OCI-LY7 (cell line): ENCODE measurements around the gene SOX9. TPM values are rescaled to one million over a fixed set of nuclear protein-coding genes. Genes with fewer than 3 reads are reported as not detected.

Experiments used
- BruUV-seq: library from RNA; stranded (reverse); fragments of 400-500 nt; replicated peaks from 2 replicates; lab custom pipeline; 2021; lab: Mats Ljungman, UMichigan
- CTCF ChIA-PET: fragments of 300-600 bp; sonication (Branson Sonifier 250); formaldehyde crosslinking; loops from one replicate; lab custom pipeline; 2022; ENCODE audit warnings: antibody characterized with exemption; ENCODE audit not compliant: unreplicated experiment; lab: Charles Lee
- POLR2A ChIA-PET: fragments of 300-600 bp; sonication (Branson Sonifier 250); formaldehyde crosslinking; loops from one replicate; lab custom pipeline; 2022; ENCODE audit warnings: antibody characterized with exemption; lab: Charles Lee
- DNase-seq: peaks from one replicate; pipeline ENCODE4 v3.0.0-alpha.2; 2015; ENCODE audit warnings: low spot score
- H2AFZ ChIP-seq: fragments of 200-600 bp; sonication (generic), shearing (Covaris generic); 2 replicates; pipeline ENCODE4 v1.6.1; 2014; ENCODE audit warnings: mild to moderate bottlenecking, antibody characterized with exemption, low read length, moderate library complexity
- H3K27ac ChIP-seq: fragments of 200-600 bp; sonication (generic); 2 replicates; pipeline ENCODE4 v1.5.1; 2014; ENCODE audit warnings: mixed run types, low read depth, mild to moderate bottlenecking, moderate library complexity, low read length, inconsistent platforms; ENCODE audit not compliant: poor library complexity, severe bottlenecking
- H3K36me3 ChIP-seq: fragments of 200-600 bp; sonication (generic); 2 replicates; pipeline ENCODE4 v1.6.1; 2014; ENCODE audit warnings: mild to moderate bottlenecking, antibody characterized with exemption, low read length, moderate library complexity, mixed read lengths; ENCODE audit not compliant: insufficient read depth
- H3K4me1 ChIP-seq: fragments of 200-600 bp; sonication (generic); 2 replicates; pipeline ENCODE4 v1.5.1; 2014; ENCODE audit warnings: mild to moderate bottlenecking, low read length; ENCODE audit not compliant: insufficient read depth, poor library complexity, severe bottlenecking
- H3K4me2 ChIP-seq: fragments of 200-600 bp; sonication (generic); 2 replicates; pipeline ENCODE4 v1.6.1; 2014; ENCODE audit warnings: mild to moderate bottlenecking, low read length
- H3K4me3 ChIP-seq: fragments of 200-600 bp; sonication (generic); 2 replicates; pipeline ENCODE4 v1.5.1; 2014; ENCODE audit warnings: mild to moderate bottlenecking, low read depth, low read length; ENCODE audit not compliant: poor library complexity, severe bottlenecking
- H3K79me2 ChIP-seq: fragments of 200-600 bp; sonication (generic); 2 replicates; pipeline ENCODE4 v1.6.1; 2016; ENCODE audit warnings: low read depth, mild to moderate bottlenecking, low read length, moderate library complexity, mixed read lengths; ENCODE audit not compliant: insufficient read depth
- H3K9me2 ChIP-seq: fragments of 200-600 bp; sonication (generic); 2 replicates; pipeline ENCODE4 v1.6.1; 2016; ENCODE audit warnings: mild to moderate bottlenecking, low read length, mixed read lengths; ENCODE audit not compliant: insufficient read depth
- H3K9me3 ChIP-seq: fragments of 200-600 bp; sonication (generic); 2 replicates; pipeline ENCODE4 v1.6.1; 2014; ENCODE audit warnings: mild to moderate bottlenecking, mixed run types, low read length, mixed read lengths
- H4K20me1 ChIP-seq: fragments of 200-600 bp; sonication (generic); 2 replicates; pipeline ENCODE4 v1.6.1; 2014; ENCODE audit warnings: mild to moderate bottlenecking, antibody characterized with exemption, low read length, moderate library complexity, mixed read lengths; ENCODE audit not compliant: insufficient read depth
- CTCF ChIP-seq: fragments of 200-600 bp; sonication (generic); conservative IDR thresholded peaks from 2 replicates; pipeline ENCODE4 v1.5.1; 2014; ENCODE audit warnings: mild to moderate bottlenecking, antibody characterized with exemption, low read length, moderate library complexity, mixed read lengths
- EZH2phosphoT487 ChIP-seq: fragments of 200-600 bp; sonication (generic); IDR thresholded peaks from 2 replicates; pipeline ENCODE4 v1.6.1; 2018; ENCODE audit warnings: low read depth, borderline replicate concordance, mild to moderate bottlenecking, mixed run types, antibody characterized with exemption, low read length, moderate library complexity, mixed read lengths
- intact Hi-C: fragments of 100-400 bp; cut with micrococcal nuclease; formaldehyde crosslinking; loops from one replicate; pipeline ENCODE4 v1.10.0; 2022; ENCODE audit not compliant: unreplicated experiment
- total RNA-seq, 2 experiments: library from RNA; depleted of rRNA in 1 of 2; stranded (reverse); fragments of >200 nt in 1 of 2; shearing (Covaris generic) in 1 of 2; gene quantifications; 2 replicates each; pipeline ENCODE4 v1.2.3, GENCODE V29; 2014 to 2022

Gene SOX9
- total RNA-seq, 2 experiments from 2014 or later, result not detected

- H3K4me1 ChIP-seq, result no peaks in the 10 kb centered on the region
- H3K79me2 ChIP-seq, result no peaks in the 10 kb centered on the region
- intact Hi-C loops, result no loop called here
- no TSS peak for BruUV-seq
- H3K36me3 ChIP-seq, result no peaks in the 10 kb centered on the region
- no peak overlapping the region for H3K4me3 ChIP-seq
- TF ChIP-seq EZH2phosphoT487 (no peak), CTCF (no peak)
- no peaks in the 10 kb centered on the region for H3K9me2 ChIP-seq
- no peak overlapping the region for H3K27ac ChIP-seq
- CTCF ChIA-PET, result no interaction called here
- no peak overlapping the region for H2AFZ ChIP-seq
- H4K20me1 ChIP-seq, result no peaks in the 10 kb centered on the region
- no peak for DNase-seq
- no peak overlapping the region for H3K4me2 ChIP-seq
- no peaks in the 10 kb centered on the region for H3K9me3 ChIP-seq
- POLR2A ChIA-PET, result no interaction called here
These were observed 14.9 kb downstream of the SOX9 start for GRCh38 chr17:72135546-72136325.

DNA sequence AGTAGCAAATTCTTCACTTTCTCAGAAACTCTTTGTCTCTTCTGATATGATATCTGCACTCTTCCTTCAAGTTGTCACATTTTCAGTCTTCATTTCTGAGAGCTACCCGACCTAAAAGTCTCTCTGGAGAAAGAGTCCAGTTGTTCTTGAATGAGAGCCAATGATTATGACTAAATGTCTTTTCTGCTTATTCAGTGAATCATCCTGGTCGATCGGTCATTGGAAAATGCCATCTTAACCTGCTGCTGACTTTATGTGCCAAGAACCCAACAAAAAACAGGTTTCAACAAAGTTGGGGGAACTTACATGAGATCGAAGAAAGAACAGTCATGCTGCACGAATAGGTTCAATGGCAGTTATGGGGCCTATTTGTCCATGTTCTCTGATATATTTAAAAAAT, 15.9 kb downstream of the SOX9 start:
- Histone ChIP-seq H2AFZ (no peak overlapping the region), H3K4me3 (no peak overlapping the region), H3K4me1 (no peaks in the 10 kb centered on the region), H3K9me2 (no peaks in the 10 kb centered on the region), H3K4me2 (no peak overlapping the region), H3K27ac (no peak overlapping the region), H4K20me1 (no peaks in the 10 kb centered on the region), H3K36me3 (no peaks in the 10 kb centered on the region), H3K79me2 (no peaks in the 10 kb centered on the region), H3K9me3 (no peaks in the 10 kb centered on the region)
- POLR2A ChIA-PET, result no interaction called here
- TF ChIP-seq CTCF (no peak), EZH2phosphoT487 (no peak)
- CTCF ChIA-PET, result no interaction called here
- BruUV-seq, result no TSS peak
- DNase-seq, result no peak
- intact Hi-C loops, result no loop called here

DNA sequence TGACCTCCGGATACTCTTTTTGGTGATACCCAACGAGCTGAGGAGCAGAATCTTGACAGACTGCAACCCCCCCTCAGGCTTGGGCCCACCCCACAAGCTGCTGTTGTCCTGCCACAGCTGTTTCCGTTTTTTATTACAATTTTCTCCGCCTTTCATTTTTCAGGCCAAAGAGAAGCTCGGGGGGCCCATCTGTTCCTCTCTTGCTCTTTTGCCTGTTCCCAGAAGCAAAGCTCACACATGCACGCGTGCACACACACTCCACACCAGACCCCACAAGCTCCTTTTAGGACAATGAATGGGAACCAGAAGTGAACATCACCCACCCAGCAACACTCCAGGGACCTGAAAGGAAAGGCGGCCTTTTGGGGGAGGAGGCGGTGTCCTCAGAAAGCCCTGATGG, 16.3 kb downstream of the SOX9 start:
- TF ChIP-seq CTCF (no peak), EZH2phosphoT487 (no peak)
- no peak for DNase-seq
- no peak overlapping the region for H3K4me3 ChIP-seq
- no peaks in the 10 kb centered on the region for H3K36me3 ChIP-seq
- no peak overlapping the region for H2AFZ ChIP-seq
- H4K20me1 ChIP-seq, result no peaks in the 10 kb centered on the region
- no peak overlapping the region for H3K27ac ChIP-seq
- H3K4me2 ChIP-seq, result no peak overlapping the region
- ChIA-PET POLR2A (interaction anchor here (0.7 kb wide), 1 partner anchor 110 kb away, joined by 3 read pairs; no protein-coding TSS in a partner anchor), CTCF (no interaction called here)
- no peaks in the 10 kb centered on the region for H3K9me2 ChIP-seq
- intact Hi-C loops, result no loop called here
- H3K9me3 ChIP-seq, result no peaks in the 10 kb centered on the region
- H3K79me2 ChIP-seq, result no peaks in the 10 kb centered on the region
- BruUV-seq, result no TSS peak
- H3K4me1 ChIP-seq, result no peaks in the 10 kb centered on the region
